NCI-H1105 (cell line): ENCODE data around the gene MSI2.
A peak's percentile ranks its signal among the peaks of the same experiment; 100 is the strongest.

Experiments used
- DNase-seq: peaks from one replicate; lab custom pipeline; 2025; lab: John Stamatoyannopoulos, UW

Gene MSI2

GRCh38 chr17:57270801-57271245, 14.5 kb downstream of the MSI2 start:
- no peak for DNase-seq

GRCh38 chr17:57271821-57272220, 15.5 kb downstream of the MSI2 start:
- DNase-seq: no peak

GRCh38 chr17:57273490-57273889, 17.2 kb downstream of the MSI2 start:
- DNase-seq: no peak

GRCh38 chr17:57274162-57274561, 17.8 kb downstream of the MSI2 start:
- DNase-seq: no peak

- DNase-seq: no peak
Observed at GRCh38 chr17:57275071-57275764, 18.9 kb downstream of the MSI2 start.

GRCh38 chr17:57276621-57277020, 20.3 kb downstream of the MSI2 start:
- no peak for DNase-seq

GRCh38 chr17:57277923-57278604, 21.7 kb downstream of the MSI2 start:
- no peak for DNase-seq

- DNase-seq: no peak
Observed at GRCh38 chr17:57278740-57279387, 22.5 kb downstream of the MSI2 start.

- DNase-seq: no peak
Observed at GRCh38 chr17:57279432-57279831, 23.1 kb downstream of the MSI2 start.

GRCh38 chr17:57281887-57282286, 25.6 kb downstream of the MSI2 start:
- DNase-seq: no peak

GRCh38 chr17:57282296-57282695, 26.0 kb downstream of the MSI2 start:
- DNase-seq: no peak

- no peak for DNase-seq
Observed at GRCh38 chr17:57283203-57283971, 27.1 kb downstream of the MSI2 start.

- no peak for DNase-seq
Observed at GRCh38 chr17:57284583-57284982, 28.3 kb downstream of the MSI2 start.

GRCh38 chr17:57284984-57285646, 28.8 kb downstream of the MSI2 start:
- no peak for DNase-seq

GRCh38 chr17:57285701-57286100, 29.4 kb downstream of the MSI2 start:
- DNase-seq: no peak

- peak; percentile 51 for DNase-seq
Observed at GRCh38 chr17:57286399-57287105, 30.2 kb downstream of the MSI2 start.

- DNase-seq: no peak
Observed at GRCh38 chr17:57288040-57288772, 31.9 kb downstream of the MSI2 start.

- no peak for DNase-seq
Observed at GRCh38 chr17:57288773-57289121, 32.4 kb downstream of the MSI2 start.

GRCh38 chr17:57289130-57289529, 32.8 kb downstream of the MSI2 start:
- no peak for DNase-seq

- no peak for DNase-seq
Observed at GRCh38 chr17:57289613-57290012, 33.3 kb downstream of the MSI2 start.

GRCh38 chr17:57290981-57291380, 34.7 kb downstream of the MSI2 start:
- no peak for DNase-seq
